HG03469 (cell line): ENCODE data around the gene MRPL34.
"Not testable (repeated sequence)": the region's sequence is repeated elsewhere in the genome, so short reads cannot be mapped to it uniquely, and the experiment has no call there.

Source experiments
- ATAC-seq: cut with Tn5 transposase; IDR thresholded peaks from one replicate; pipeline ENCODE4 v1.9.1; 2021; ENCODE audit warnings: mild to moderate bottlenecking, moderate library complexity, moderate number of reproducible peaks; ENCODE audit not compliant: unreplicated experiment

MRPL34 gene

GRCh38 chr19:17285415-17286135 is 20.1 kb upstream of the MRPL34 start:
- no peak for ATAC-seq

GRCh38 chr19:17286263-17286662 is 19.4 kb upstream of the MRPL34 start:
- ATAC-seq, result no peak

- no peak for ATAC-seq
Observed at GRCh38 chr19:17286752-17287151, 18.9 kb upstream of the MRPL34 start.

GRCh38 chr19:17289489-17289888 is 16.2 kb upstream of the MRPL34 start:
- no peak for ATAC-seq

- no peak for ATAC-seq
Observed at GRCh38 chr19:17292301-17293074, 13.2 kb upstream of the MRPL34 start.

GRCh38 chr19:17293605-17294004 is 12.1 kb upstream of the MRPL34 start:
- no peak for ATAC-seq

- ATAC-seq, result no peak
Observed at GRCh38 chr19:17294051-17294891, 11.4 kb upstream of the MRPL34 start.

GRCh38 chr19:17295551-17295950 is 10.1 kb upstream of the MRPL34 start:
- not testable (repeated sequence) for ATAC-seq

GRCh38 chr19:17296273-17296672 is 9.4 kb upstream of the MRPL34 start:
- ATAC-seq, result no peak

- ATAC-seq, result no peak
Observed at GRCh38 chr19:17296976-17297375, 8.7 kb upstream of the MRPL34 start.

GRCh38 chr19:17300992-17301619 is 4.6 kb upstream of the MRPL34 start:
- ATAC-seq, result no peak

GRCh38 chr19:17302391-17303166 is 3.1 kb upstream of the MRPL34 start:
- ATAC-seq, result no peak

GRCh38 chr19:17303167-17303939 is 2.3 kb upstream of the MRPL34 start, which contains the start of gene ABHD8:
TSS of gene ABHD8 (minus strand) at chr19:17303425. CDS start at chr19:17301616, 1,809 bp downstream.
- ATAC-seq, result peak; percentile 33

GRCh38 chr19:17303940-17304267 is 1.8 kb upstream of the MRPL34 start:
- ATAC-seq, result no peak

GRCh38 chr19:17304386-17305215 is 1.1 kb upstream of the MRPL34 start:
- ATAC-seq, result no peak

- no peak for ATAC-seq
Observed at GRCh38 chr19:17305216-17305516, 506 bp upstream of the MRPL34 start.

- no peak for ATAC-seq
Observed at GRCh38 chr19:17306285-17306714, 628 bp downstream of the MRPL34 start.

GRCh38 chr19:17307876-17308377 is 2.3 kb downstream of the MRPL34 start:
- no peak for ATAC-seq
